GM12878 (cell line): ENCODE measurements around the gene DOCK2. TPM values are rescaled to one million over a fixed set of nuclear protein-coding genes. Genes with fewer than 3 reads are reported as not detected.

ENCODE experiments used
- BHLHE40 ChIP-seq, 2 experiments: fragments of 450-650 bp in 1 of 2; IDR thresholded peaks; 2 replicates each; pipeline ENCODE4 v1.6.1; 2011 to 2017; ENCODE audit warnings: low read depth in 2 of 2, borderline replicate concordance in 1 of 2, improper control_type of control experiment in 1 of 2, low read length in 1 of 2, mild to moderate bottlenecking in 1 of 2
- BRCA1 ChIP-seq: IDR thresholded peaks from 2 replicates; pipeline ENCODE4 v1.6.1; 2011; ENCODE audit warnings: low read depth, low read length, improper control_type of control experiment
- CBFB ChIP-seq: IDR thresholded peaks from 2 replicates; pipeline ENCODE4 v1.6.1; 2016; ENCODE audit warnings: antibody characterized with exemption, low read depth
- CHD2 ChIP-seq: IDR thresholded peaks from 2 replicates; pipeline ENCODE4 v1.6.1; 2011; ENCODE audit warnings: low read depth, low read length, improper control_type of control experiment, borderline replicate concordance
- DPF2 ChIP-seq: fragments of 450-650 bp; IDR thresholded peaks from 2 replicates; pipeline ENCODE4 v1.6.1; 2017; ENCODE audit warnings: mild to moderate bottlenecking
- FOS ChIP-seq: IDR thresholded peaks from 3 replicates; pipeline ENCODE4 v1.6.1; 2011; ENCODE audit warnings: borderline replicate concordance; ENCODE audit not compliant: insufficient read length; ENCODE audit errors: extremely low read depth
- HDAC6 ChIP-seq: fragments of 200-600 bp; sonication (generic); IDR thresholded peaks from one replicate; pipeline ENCODE4 v1.8.0; 2017; ENCODE audit warnings: antibody characterized with exemption; ENCODE audit not compliant: unreplicated experiment
- IKZF1 ChIP-seq: fragments of 450-650 bp; conservative IDR thresholded peaks from 2 replicates; pipeline ENCODE4 v1.6.1; 2017; ENCODE audit warnings: antibody characterized with exemption, mild to moderate bottlenecking
- IKZF2 ChIP-seq, 2 experiments: fragments of 450-650 bp; IDR thresholded peaks; 2 replicates each; pipeline ENCODE4 v1.6.1; 2017; ENCODE audit warnings: mild to moderate bottlenecking in 2 of 2, moderate library complexity in 2 of 2
- JUNB ChIP-seq: IDR thresholded peaks from 2 replicates; pipeline ENCODE4 v1.6.1; 2016; ENCODE audit warnings: antibody characterized with exemption, mild to moderate bottlenecking
- KDM1A ChIP-seq: fragments of 200-600 bp; sonication (generic); IDR thresholded peaks from 2 replicates; pipeline ENCODE4 v1.6.1; 2016; ENCODE audit warnings: borderline replicate concordance
- NFIC ChIP-seq: IDR thresholded peaks from 2 replicates; pipeline ENCODE4 v1.6.1; 2012; ENCODE audit warnings: low read depth, mild to moderate bottlenecking, inconsistent platforms, low read length, moderate library complexity
- PAX5 ChIP-seq: IDR thresholded peaks from 2 replicates; pipeline ENCODE4 v1.6.1; 2011; ENCODE audit warnings: low read depth, low read length, borderline replicate concordance
- PAX8 ChIP-seq: fragments of 450-650 bp; IDR thresholded peaks from 2 replicates; pipeline ENCODE4 v1.6.1; 2017; ENCODE audit warnings: mild to moderate bottlenecking, moderate library complexity
- POU2F2 ChIP-seq: IDR thresholded peaks from 3 replicates; pipeline ENCODE4 v1.6.1; 2011; ENCODE audit warnings: low read depth, mild to moderate bottlenecking, low read length, borderline replicate concordance
- SMAD5 ChIP-seq: IDR thresholded peaks from 2 replicates; pipeline ENCODE4 v1.6.1; 2016; ENCODE audit warnings: antibody characterized with exemption, low read depth
- STAT3 ChIP-seq: IDR thresholded peaks from 2 replicates; pipeline ENCODE4 v1.6.1; 2011; ENCODE audit warnings: low read depth, low read length, improper control_type of control experiment
- SUPT20H ChIP-seq: IDR thresholded peaks from 2 replicates; pipeline ENCODE4 v1.6.1; 2011; ENCODE audit warnings: low read depth, mild to moderate bottlenecking, low read length, moderate library complexity, borderline replicate concordance; ENCODE audit not compliant: control insufficient read depth
- TCF12 ChIP-seq: IDR thresholded peaks from 2 replicates; pipeline ENCODE4 v1.6.1; 2011; ENCODE audit warnings: low read depth, mild to moderate bottlenecking, low read length
- ZNF384 ChIP-seq: IDR thresholded peaks from 2 replicates; pipeline ENCODE4 v1.6.1; 2012; ENCODE audit warnings: low read depth, mild to moderate bottlenecking, low read length, improper control_type of control experiment, borderline replicate concordance
- polyA plus RNA-seq, 11 experiments: library from polyadenylated mRNA; depleted of rRNA in 4 of 11; unstranded in 6 of 11; stranded (reverse) in 5 of 11; fragments of >200 nt; fragmentation: Nextera tagmentation in 4 of 11; fragmentation: Illumina TruSeq in 1 of 11; extraction: Ambion mirVana in 4 of 11; extraction: Trizol in 1 of 11; gene quantifications; 1 replicate in 1 of 11; 2 replicates in 10 of 11; pipeline versions ENCODE4 v1.2.1 to v1.2.3, GENCODE V29; 2011 to 2016; ENCODE audit warnings: inconsistent platforms in 2 of 11, missing spikeins in 2 of 11, low read depth in 1 of 11
- total RNA-seq, 4 experiments: library from RNA; depleted of rRNA in 3 of 4; stranded (reverse); fragments of >200 nt in 3 of 4; fragmentation: Illumina TruSeq in 1 of 4; extraction: Trizol in 1 of 4; gene quantifications; 2 replicates each; pipeline versions ENCODE4 v1.2.1 to v1.2.3, GENCODE V29; 2013 to 2021
- TF ChIP-seq, protein P1 (sequence below): IDR thresholded peaks from 2 replicates; pipeline ENCODE4 v1.6.1; 2012; ENCODE audit warnings: low read depth, low read length, improper control_type of control experiment
- TF ChIP-seq, protein P2 (sequence below): fragments of 450-650 bp; IDR thresholded peaks from 2 replicates; pipeline ENCODE4 v1.6.1; 2017; ENCODE audit warnings: mild to moderate bottlenecking, low read depth, inconsistent platforms; ENCODE audit not compliant: poor library complexity, severe bottlenecking
- TF ChIP-seq, protein P3 (sequence below): fragments of 450-650 bp; IDR thresholded peaks from 2 replicates; pipeline ENCODE4 v1.6.1; 2017; ENCODE audit warnings: borderline replicate concordance
- TF ChIP-seq, protein P4 (sequence below): fragments of 450-650 bp; conservative IDR thresholded peaks from 2 replicates; pipeline ENCODE4 v1.6.1; 2017; ENCODE audit warnings: mild to moderate bottlenecking, moderate library complexity

DOCK2 gene
- total and polyA plus RNA-seq, 10 of the 15 experiments (the other 5 are each of a cell fraction or from before 2014, with no cell fraction given): 34.2 to 192 (median 118) TPM

DNA sequence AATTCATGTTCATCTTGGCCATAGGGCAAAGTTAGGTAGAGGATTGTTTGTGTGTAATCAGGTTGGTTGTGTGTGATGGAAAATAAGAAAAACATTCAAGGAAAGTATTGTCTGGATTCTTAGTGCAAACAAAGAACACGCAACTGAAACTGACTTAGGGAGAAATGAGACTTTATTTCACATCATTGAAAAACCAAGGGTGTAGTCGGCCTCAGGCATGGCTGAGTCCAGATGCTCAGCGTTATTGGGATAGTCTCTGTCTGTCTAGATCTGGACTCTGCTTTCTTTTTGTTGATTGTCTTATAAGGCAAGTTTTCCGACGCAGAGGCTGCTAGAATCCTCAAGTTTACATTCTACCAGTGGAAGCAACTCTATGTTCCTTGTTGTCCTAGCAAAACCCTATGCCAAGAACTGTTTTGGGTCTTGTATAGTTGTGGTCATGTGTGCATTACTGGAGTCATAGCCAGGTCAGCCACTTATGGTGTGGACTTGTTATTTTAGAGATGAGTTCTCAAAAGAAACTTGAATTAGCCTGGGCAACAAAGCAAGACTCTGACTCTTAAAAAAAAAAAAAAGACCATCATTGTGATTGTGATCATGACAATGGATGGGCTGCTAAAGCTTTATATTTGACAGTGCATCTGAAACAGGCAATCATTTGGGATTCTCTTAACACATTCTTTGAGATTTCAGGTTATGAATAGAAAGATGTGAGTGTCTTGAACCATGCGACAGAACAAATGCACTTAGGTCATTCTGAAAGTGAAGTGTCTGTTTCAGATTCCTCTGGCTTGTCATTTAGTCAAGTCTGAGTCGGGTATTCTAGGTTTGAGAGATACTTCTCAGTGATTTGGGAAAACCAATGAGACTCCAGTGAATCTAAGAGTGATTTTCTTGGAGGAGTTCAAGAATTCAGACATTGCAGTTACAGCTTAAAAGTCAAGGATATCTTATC lies 82.6 kb downstream of the DOCK2 start (continued):
- TF ChIP-seq, protein P1, sequence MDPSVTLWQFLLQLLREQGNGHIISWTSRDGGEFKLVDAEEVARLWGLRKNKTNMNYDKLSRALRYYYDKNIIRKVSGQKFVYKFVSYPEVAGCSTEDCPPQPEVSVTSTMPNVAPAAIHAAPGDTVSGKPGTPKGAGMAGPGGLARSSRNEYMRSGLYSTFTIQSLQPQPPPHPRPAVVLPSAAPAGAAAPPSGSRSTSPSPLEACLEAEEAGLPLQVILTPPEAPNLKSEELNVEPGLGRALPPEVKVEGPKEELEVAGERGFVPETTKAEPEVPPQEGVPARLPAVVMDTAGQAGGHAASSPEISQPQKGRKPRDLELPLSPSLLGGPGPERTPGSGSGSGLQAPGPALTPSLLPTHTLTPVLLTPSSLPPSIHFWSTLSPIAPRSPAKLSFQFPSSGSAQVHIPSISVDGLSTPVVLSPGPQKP: no peak
- TF ChIP-seq BRCA1 (no peak), TCF12 (0 out of 2 replicates have a peak, but pooled peaks have one; percentile 40), DPF2 (peak; percentile 67), SUPT20H (no peak), FOS (no peak), HDAC6 (no peak), IKZF2 (IDR thresholded peaks at IDR 0.05) (peak; percentile 75 to 86), KDM1A (no peak), SMAD5 (no peak), PAX5 (peak; percentile 71; the same call in 1 of the 2 replicates), STAT3 (no peak), CBFB (no peak), IKZF1 (peak; percentile 70), CHD2 (0 out of 2 replicates have a peak, but pooled peaks have one; percentile 28), ZNF384 (0 out of 2 replicates have a peak, but pooled peaks have one; percentile 29), POU2F2 (0 out of 3 replicates have a peak, but pooled peaks have one; percentile 23), NFIC (peak; percentile 74), JUNB (peak; percentile 81), BHLHE40 (IDR thresholded peaks at IDR 0.05; ENCODE audit: borderline replicate concordance in 1 of 2, low read depth in 2 of 2, low read length in 1 of 2) (0 out of 4 replicates have a peak, but pooled peaks of 1 of the 2 experiments have one; percentile 6), PAX8 (no peak)
- TF ChIP-seq, protein P2, sequence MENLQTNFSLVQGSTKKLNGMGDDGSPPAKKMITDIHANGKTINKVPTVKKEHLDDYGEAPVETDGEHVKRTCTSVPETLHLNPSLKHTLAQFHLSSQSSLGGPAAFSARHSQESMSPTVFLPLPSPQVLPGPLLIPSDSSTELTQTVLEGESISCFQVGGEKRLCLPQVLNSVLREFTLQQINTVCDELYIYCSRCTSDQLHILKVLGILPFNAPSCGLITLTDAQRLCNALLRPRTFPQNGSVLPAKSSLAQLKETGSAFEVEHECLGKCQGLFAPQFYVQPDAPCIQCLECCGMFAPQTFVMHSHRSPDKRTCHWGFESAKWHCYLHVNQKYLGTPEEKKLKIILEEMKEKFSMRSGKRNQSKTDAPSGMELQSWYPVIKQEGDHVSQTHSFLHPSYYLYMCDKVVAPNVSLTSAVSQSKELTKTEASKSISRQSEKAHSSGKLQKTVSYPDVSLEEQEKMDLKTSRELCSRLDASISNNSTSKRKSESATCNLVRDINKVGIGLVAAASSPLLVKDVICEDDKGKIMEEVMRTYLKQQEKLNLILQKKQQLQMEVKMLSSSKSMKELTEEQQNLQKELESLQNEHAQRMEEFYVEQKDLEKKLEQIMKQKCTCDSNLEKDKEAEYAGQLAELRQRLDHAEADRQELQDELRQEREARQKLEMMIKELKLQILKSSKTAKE: peak; percentile 78
- TF ChIP-seq, protein P3, sequence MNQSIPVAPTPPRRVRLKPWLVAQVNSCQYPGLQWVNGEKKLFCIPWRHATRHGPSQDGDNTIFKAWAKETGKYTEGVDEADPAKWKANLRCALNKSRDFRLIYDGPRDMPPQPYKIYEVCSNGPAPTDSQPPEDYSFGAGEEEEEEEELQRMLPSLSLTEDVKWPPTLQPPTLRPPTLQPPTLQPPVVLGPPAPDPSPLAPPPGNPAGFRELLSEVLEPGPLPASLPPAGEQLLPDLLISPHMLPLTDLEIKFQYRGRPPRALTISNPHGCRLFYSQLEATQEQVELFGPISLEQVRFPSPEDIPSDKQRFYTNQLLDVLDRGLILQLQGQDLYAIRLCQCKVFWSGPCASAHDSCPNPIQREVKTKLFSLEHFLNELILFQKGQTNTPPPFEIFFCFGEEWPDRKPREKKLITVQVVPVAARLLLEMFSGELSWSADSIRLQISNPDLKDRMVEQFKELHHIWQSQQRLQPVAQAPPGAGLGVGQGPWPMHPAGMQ: no peak
- TF ChIP-seq, protein P4, sequence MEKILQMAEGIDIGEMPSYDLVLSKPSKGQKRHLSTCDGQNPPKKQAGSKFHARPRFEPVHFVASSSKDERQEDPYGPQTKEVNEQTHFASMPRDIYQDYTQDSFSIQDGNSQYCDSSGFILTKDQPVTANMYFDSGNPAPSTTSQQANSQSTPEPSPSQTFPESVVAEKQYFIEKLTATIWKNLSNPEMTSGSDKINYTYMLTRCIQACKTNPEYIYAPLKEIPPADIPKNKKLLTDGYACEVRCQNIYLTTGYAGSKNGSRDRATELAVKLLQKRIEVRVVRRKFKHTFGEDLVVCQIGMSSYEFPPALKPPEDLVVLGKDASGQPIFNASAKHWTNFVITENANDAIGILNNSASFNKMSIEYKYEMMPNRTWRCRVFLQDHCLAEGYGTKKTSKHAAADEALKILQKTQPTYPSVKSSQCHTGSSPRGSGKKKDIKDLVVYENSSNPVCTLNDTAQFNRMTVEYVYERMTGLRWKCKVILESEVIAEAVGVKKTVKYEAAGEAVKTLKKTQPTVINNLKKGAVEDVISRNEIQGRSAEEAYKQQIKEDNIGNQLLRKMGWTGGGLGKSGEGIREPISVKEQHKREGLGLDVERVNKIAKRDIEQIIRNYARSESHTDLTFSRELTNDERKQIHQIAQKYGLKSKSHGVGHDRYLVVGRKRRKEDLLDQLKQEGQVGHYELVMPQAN: no peak
